HFFc6 (cell line): ENCODE measurements around the gene MEIOSIN. TPM values are rescaled to one million over a fixed set of nuclear protein-coding genes. Genes with fewer than 3 reads are reported as not detected.
"Not testable (repeated sequence)": the region's sequence is repeated elsewhere in the genome, so short reads cannot be mapped to it uniquely, and the experiment has no call there.

ENCODE experiments used
- DNase-seq: peaks from one replicate; pipeline ENCODE4 v3.0.0-alpha.2; 2018
- H3K27ac Mint-ChIP-seq: 2 replicates; pipeline ENCODE4 v1.8.0; 2020; ENCODE audit warnings: mild to moderate bottlenecking, mixed read lengths
- H3K27me3 Mint-ChIP-seq: 2 replicates; pipeline ENCODE4 v1.8.0; 2021; ENCODE audit warnings: mild to moderate bottlenecking, moderate library complexity, mixed read lengths; ENCODE audit not compliant: insufficient read depth
- H3K36me3 Mint-ChIP-seq: 2 replicates; pipeline ENCODE4 v1.8.0; 2021; ENCODE audit warnings: low read depth, mixed read lengths
- H3K4me1 Mint-ChIP-seq: 2 replicates; pipeline ENCODE4 v1.8.0; 2020; ENCODE audit warnings: low read depth, mixed read lengths
- H3K4me3 Mint-ChIP-seq: 2 replicates; pipeline ENCODE4 v1.8.0; 2020; ENCODE audit warnings: mild to moderate bottlenecking, moderate library complexity, mixed read lengths
- H3K9me3 Mint-ChIP-seq: 2 replicates; pipeline ENCODE4 v1.8.0; 2020; ENCODE audit warnings: mild to moderate bottlenecking, mixed read lengths
- CTCF ChIP-seq: fragments of 200-600 bp; sonication (generic); IDR thresholded peaks from 2 replicates; pipeline ENCODE4 v1.5.0; 2021; ENCODE audit warnings: antibody characterized with exemption, mild to moderate bottlenecking
- total RNA-seq, 6 experiments: library from RNA; stranded (reverse); fragmentation: NEBNext Ultra II Directional; extraction: Animal tissue kit (Norgen Biotek cat#: 25700); gene quantifications; 2 replicates in 1 of 6; 3 replicates in 5 of 6; pipeline ENCODE4 v1.2.3, GENCODE V29; 2021

Gene MEIOSIN
- total RNA-seq, 6 experiments from 2014 or later, result not detected

DNA sequence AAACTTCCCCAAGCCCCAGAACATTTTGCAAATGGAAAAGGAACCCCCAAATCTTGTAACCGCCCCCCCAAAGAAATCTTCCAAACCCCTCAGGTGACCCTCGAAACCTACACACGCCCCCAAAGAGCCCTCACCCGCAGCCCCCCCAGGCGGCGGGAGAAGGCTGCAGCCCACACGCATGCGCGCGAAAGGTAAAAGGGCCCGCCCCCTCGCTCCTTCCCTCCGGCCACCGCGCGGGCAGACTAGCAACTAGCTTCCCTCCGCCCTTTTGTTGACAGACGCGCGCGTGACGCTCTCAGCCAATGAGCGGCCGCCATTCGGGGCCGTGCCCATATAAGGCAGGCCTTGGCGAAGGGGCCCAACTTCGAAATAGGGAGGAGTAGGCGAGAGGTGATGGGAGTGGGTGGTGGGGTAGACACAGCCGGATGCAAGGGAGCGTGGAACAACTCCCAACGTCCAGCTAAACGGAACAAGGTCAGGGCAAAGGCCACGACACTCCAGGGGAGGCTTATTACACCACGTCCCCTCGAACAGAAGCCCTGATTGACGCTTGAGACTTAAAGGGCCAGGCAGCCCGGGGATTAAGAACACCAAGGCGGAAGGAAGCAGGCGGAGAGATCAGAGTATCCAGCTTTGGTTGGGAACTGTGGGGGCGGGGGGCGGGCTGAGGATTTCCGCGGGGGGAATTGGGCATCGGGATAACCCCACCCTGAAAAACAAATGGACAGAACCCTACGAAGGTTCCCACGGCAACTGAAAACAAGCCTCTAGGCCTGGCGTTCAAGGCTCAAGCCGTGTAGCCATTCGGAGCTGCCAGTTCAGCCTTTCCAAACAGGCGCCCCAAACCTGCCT lies 15.9 kb upstream of the MEIOSIN start:
- H3K4me3 Mint-ChIP-seq, result peak overlapping the region; percentile 94
- peak; percentile 96 for DNase-seq
- TF ChIP-seq CTCF, result peak; percentile 20; the same call in 1 of the 2 replicates
- peak overlapping the region; percentile 98 for H3K27ac Mint-ChIP-seq
- peaks cover 15% of the 10 kb centered on the region for H3K36me3 Mint-ChIP-seq
- no peaks in the 10 kb centered on the region for H3K9me3 Mint-ChIP-seq
- H3K27me3 Mint-ChIP-seq, result peaks cover 3% of the 10 kb centered on the region; the same call in 1 of the 2 replicates
- H3K4me1 Mint-ChIP-seq, result peaks cover 39% of the 10 kb centered on the region

DNA sequence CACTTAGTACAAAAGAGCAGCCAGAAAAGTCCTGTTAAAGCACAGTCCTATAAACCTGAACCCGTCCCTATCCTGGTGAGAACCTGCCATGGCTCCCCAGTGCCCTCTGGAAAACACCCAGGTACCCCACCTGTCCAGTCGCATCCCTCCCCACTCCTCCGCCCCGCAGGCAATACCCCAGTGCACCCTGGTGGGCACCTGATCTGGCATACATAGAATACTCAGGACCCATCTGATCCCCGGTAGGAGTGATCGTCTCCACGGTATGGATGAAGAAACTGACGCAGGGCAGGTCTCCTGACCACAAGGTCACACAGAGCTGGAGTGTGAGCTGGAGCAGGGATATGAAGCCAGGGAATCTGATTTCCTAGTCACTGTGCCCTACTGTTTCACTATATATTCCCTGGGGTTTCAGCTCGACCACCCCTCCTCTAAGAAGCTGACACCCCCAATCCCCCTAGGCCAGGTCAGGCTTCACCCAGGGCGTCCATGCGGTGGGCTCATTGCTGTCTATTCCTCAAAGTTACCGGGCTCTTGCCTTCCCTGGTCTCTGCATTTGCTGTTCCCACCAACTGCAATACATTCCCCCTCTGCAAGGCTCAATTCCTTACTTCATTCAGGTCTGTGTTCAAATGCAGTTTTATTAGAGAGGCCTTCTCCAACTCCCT lies 15.1 kb upstream of the MEIOSIN start:
- peaks cover 3% of the 10 kb centered on the region; the same call in 1 of the 2 replicates for H3K27me3 Mint-ChIP-seq
- peaks cover 15% of the 10 kb centered on the region for H3K36me3 Mint-ChIP-seq
- H3K4me3 Mint-ChIP-seq, result peak overlapping the region; percentile 94
- no peak for DNase-seq
- no peaks in the 10 kb centered on the region for H3K9me3 Mint-ChIP-seq
- H3K27ac Mint-ChIP-seq, result peak overlapping the region; percentile 98
- peaks cover 45% of the 10 kb centered on the region for H3K4me1 Mint-ChIP-seq
- TF ChIP-seq CTCF, result no peak

- not testable (repeated sequence) for H3K4me3 Mint-ChIP-seq, H3K9me3 Mint-ChIP-seq, DNase-seq, H3K27ac Mint-ChIP-seq, H3K27me3 Mint-ChIP-seq
- Mint-ChIP-seq H3K36me3 (peaks cover 15% of the 10 kb centered on the region), H3K4me1 (peaks cover 58% of the 10 kb centered on the region)
Observed at GRCh38 chr19:45720065-45720464, 13.2 kb upstream of the MEIOSIN start.

- H3K4me3 Mint-ChIP-seq, DNase-seq, H3K9me3 Mint-ChIP-seq, H3K27me3 Mint-ChIP-seq, H3K36me3 Mint-ChIP-seq, H3K27ac Mint-ChIP-seq: not testable (repeated sequence)
- H3K4me1 Mint-ChIP-seq, result peaks cover 24% of the 10 kb centered on the region
Observed at GRCh38 chr19:45728683-45729082, 4.6 kb upstream of the MEIOSIN start.

DNA sequence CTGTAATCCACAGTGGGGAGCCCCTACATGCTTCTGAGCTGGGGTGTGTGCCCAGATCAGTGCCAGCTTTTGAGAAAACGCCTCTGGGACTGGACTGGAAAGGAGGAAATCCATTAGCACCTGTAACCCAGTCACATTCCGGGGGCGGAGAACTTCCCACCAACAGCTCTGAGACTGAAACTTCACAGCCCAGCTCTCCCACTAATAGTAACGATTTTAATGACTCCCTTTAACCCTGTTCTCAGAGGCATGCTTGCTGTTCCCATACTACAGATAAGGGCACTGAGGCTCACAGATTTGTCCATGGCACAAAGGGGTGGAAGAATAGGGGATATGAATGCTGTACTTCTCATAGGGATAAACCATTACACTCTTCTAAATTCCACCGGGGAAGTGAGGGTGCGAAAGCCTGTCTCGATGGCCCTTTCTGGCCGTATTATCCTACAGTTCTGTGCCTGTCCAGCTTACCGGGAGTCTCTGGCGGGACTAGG lies 3.4 kb upstream of the MEIOSIN start:
- peak overlapping the region; percentile 70 for H3K27ac Mint-ChIP-seq
- H3K9me3 Mint-ChIP-seq, result no peaks in the 10 kb centered on the region
- H3K27me3 Mint-ChIP-seq, result peaks cover 2% of the 10 kb centered on the region; the same call in 1 of the 2 replicates
- no peak for TF ChIP-seq CTCF
- peaks cover 6% of the 10 kb centered on the region; the same call in 1 of the 2 replicates for H3K36me3 Mint-ChIP-seq
- H3K4me3 Mint-ChIP-seq, result peak overlapping the region; percentile 97
- H3K4me1 Mint-ChIP-seq, result peaks cover 16% of the 10 kb centered on the region
- DNase-seq, result no peak

- TF ChIP-seq CTCF, result peak; percentile 22
- peaks cover 16% of the 10 kb centered on the region for H3K4me1 Mint-ChIP-seq
- peak within 1 kb of the TSS; percentile 70 for H3K27ac Mint-ChIP-seq
- H3K4me3 Mint-ChIP-seq, result peak within 1 kb of the TSS; percentile 97
- H3K36me3 Mint-ChIP-seq, result peaks cover 6% of the 10 kb centered on the region; the same call in 1 of the 2 replicates
- peaks cover 2% of the 10 kb centered on the region; the same call in 1 of the 2 replicates for H3K27me3 Mint-ChIP-seq
- no peaks in the 10 kb centered on the region for H3K9me3 Mint-ChIP-seq
- peak; percentile 98 for DNase-seq
Observed at GRCh38 chr19:45730368-45731288, 2.6 kb upstream of the MEIOSIN start, which contains the start of gene FBXO46. TSS of gene FBXO46 (minus strand) at chr19:45730896. CDS start at chr19:45713495, 17,401 bp downstream.
